ENCODE measurements around the gene DCDC1. TPM values are rescaled to one million over a fixed set of nuclear protein-coding genes. Genes with fewer than 3 reads are reported as not detected.

The DCDC1 gene
- polyA plus RNA-seq, 2 donors: 0.02 TPM; not detected in 1

DNA sequence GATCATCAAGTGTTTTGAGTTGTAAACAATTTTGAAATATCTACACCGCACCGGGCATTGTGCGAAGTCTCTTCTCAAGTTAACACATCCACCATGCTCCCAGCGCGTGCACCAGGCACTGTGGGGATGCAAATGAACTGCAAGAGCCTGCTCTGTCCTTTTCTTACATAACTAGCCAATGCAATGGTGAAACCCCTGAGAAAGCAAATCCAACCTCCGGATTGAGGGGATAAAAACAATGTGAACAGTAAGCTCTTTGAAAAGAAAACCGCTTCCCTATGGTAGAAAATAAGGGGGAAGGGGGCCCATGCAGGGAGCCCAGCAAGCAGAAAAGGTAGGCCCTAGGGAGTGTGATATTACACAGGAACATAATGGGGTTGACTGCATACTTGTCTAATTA lies 508.5 kb downstream of the DCDC1 start:
- no peaks in the 10 kb centered on the region for H3K9me3 ChIP-seq (ENCODE audit: control insufficient read depth in 2 of 2, insufficient read depth in 1 of 2, low read depth in 1 of 2, low read length in 1 of 2)
- H3K36me3 ChIP-seq (ENCODE audit: control insufficient read depth in 2 of 2, insufficient read depth in 2 of 2, low read length in 1 of 2): no peaks in the 10 kb centered on the region
- 85 to 91% methylated on average over 7 of the region's 7 CpGs for WGBS, 2 donors
- H3K27me3 ChIP-seq (ENCODE audit: control insufficient read depth in 1 of 2, insufficient read depth in 2 of 2, low read length in 2 of 2): no peaks in the 10 kb centered on the region
- H3K4me1 ChIP-seq (ENCODE audit: control insufficient read depth in 2 of 2, insufficient read depth in 2 of 2, low read length in 1 of 2): no peaks in the 10 kb centered on the region
- H3K4me3 ChIP-seq (ENCODE audit: low read depth in 1 of 2, low read length in 2 of 2): no peak overlapping the region
- H3K27ac ChIP-seq (ENCODE audit: low read depth in 2 of 2, low read length in 1 of 2): no peak overlapping the region

DNA sequence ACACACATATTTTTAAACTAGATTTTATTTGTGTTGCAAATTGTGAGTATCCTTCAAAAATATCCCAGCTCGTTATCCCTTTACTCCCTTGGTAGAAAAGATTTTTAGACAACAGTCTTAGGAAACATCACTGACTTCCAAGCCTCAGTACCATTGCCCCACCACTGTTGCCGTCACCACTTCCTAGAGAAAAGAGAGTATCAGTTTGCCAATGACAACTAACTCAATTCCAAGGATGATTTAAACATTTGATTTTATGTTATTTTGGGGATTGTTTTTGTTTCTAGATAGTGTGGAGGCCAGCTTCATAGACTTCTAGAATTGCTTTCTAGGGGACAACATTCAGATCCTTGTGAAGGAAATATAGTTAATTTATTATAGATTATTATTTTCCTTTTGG lies 509.4 kb downstream of the DCDC1 start:
- no peaks in the 10 kb centered on the region for H3K27me3 ChIP-seq (ENCODE audit: control insufficient read depth in 1 of 2, insufficient read depth in 2 of 2, low read length in 2 of 2)
- H3K4me1 ChIP-seq (ENCODE audit: control insufficient read depth in 2 of 2, insufficient read depth in 2 of 2, low read length in 1 of 2): no peaks in the 10 kb centered on the region
- H3K9me3 ChIP-seq (ENCODE audit: control insufficient read depth in 2 of 2, insufficient read depth in 1 of 2, low read depth in 1 of 2, low read length in 1 of 2): no peaks in the 10 kb centered on the region
- H3K27ac ChIP-seq (ENCODE audit: low read depth in 2 of 2, low read length in 1 of 2): no peak overlapping the region
- no peaks in the 10 kb centered on the region for H3K36me3 ChIP-seq (ENCODE audit: control insufficient read depth in 2 of 2, insufficient read depth in 2 of 2, low read length in 1 of 2)
- H3K4me3 ChIP-seq (ENCODE audit: low read depth in 1 of 2, low read length in 2 of 2): no peak overlapping the region
- 71 to 75% methylated on average over 2 of the region's 2 CpGs for WGBS, 2 donors

DNA sequence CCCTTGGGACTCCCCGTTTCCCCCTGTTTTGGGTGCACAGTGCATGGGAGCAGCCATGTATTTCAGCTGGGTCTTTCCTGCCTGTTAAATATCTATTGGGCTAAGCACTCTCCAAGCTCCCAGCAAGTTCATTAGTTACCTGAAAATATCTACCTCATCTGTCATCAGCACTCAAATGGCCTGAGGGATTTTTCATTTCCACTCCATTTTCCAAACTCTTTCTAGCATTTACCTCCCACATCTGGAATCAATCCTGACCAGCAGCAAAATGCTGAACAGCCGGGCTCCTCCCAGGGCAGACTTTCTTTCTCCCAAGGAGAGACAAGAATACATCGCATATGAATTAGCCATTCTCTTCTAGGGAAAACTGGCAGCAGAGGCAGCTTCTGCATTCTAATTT lies 509.9 kb downstream of the DCDC1 start:
- WGBS, 2 donors: 64% methylated on average over 3 of the region's 3 CpGs
- no peaks in the 10 kb centered on the region for H3K36me3 ChIP-seq (ENCODE audit: control insufficient read depth in 2 of 2, insufficient read depth in 2 of 2, low read length in 1 of 2)
- H3K4me3 ChIP-seq (ENCODE audit: low read depth in 1 of 2, low read length in 2 of 2): no peak overlapping the region
- no peaks in the 10 kb centered on the region for H3K4me1 ChIP-seq (ENCODE audit: control insufficient read depth in 2 of 2, insufficient read depth in 2 of 2, low read length in 1 of 2)
- H3K27me3 ChIP-seq (ENCODE audit: control insufficient read depth in 1 of 2, insufficient read depth in 2 of 2, low read length in 2 of 2): no peaks in the 10 kb centered on the region
- no peaks in the 10 kb centered on the region for H3K9me3 ChIP-seq (ENCODE audit: control insufficient read depth in 2 of 2, insufficient read depth in 1 of 2, low read depth in 1 of 2, low read length in 1 of 2)
- H3K27ac ChIP-seq (ENCODE audit: low read depth in 2 of 2, low read length in 1 of 2): no peak overlapping the region

GRCh38 chr11:30855383-30856006 lies 514.0 kb downstream of the DCDC1 start:
- WGBS, 2 donors: 47 to 49% methylated on average over 5 of the region's 5 CpGs
- no peaks in the 10 kb centered on the region for H3K4me1 ChIP-seq (ENCODE audit: control insufficient read depth in 2 of 2, insufficient read depth in 2 of 2, low read length in 1 of 2)
- H3K27ac ChIP-seq (ENCODE audit: low read depth in 2 of 2, low read length in 1 of 2): no peak overlapping the region
- H3K27me3 ChIP-seq (ENCODE audit: control insufficient read depth in 1 of 2, insufficient read depth in 2 of 2, low read length in 2 of 2): no peaks in the 10 kb centered on the region
- no peaks in the 10 kb centered on the region for H3K9me3 ChIP-seq (ENCODE audit: control insufficient read depth in 2 of 2, insufficient read depth in 1 of 2, low read depth in 1 of 2, low read length in 1 of 2)
- no peak overlapping the region for H3K4me3 ChIP-seq (ENCODE audit: low read depth in 1 of 2, low read length in 2 of 2)
- H3K36me3 ChIP-seq (ENCODE audit: control insufficient read depth in 2 of 2, insufficient read depth in 2 of 2, low read length in 1 of 2): no peaks in the 10 kb centered on the region

DNA sequence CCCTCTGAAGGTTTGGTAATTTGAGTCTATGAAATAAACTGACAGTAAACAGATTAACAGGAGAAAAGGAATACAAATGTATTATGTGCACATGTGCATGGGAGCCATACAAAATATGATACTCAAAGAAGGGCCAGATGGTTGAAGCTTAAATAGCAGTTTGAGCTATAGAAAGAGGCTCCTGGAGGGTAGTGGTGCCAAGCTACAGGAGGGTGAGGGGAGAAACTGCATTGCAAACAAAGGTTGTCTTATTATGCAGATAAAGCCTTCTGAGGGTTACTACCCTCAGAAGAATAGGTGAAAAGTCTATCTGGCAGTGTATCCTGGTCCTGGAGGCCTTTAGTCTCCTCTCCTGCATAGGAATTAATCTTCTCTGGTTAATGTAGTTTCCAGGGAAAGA lies 516.1 kb downstream of the DCDC1 start:
- Histone ChIP-seq H3K4me1 (ENCODE audit: control insufficient read depth in 2 of 2, insufficient read depth in 2 of 2, low read length in 1 of 2) (no peaks in the 10 kb centered on the region), H3K9me3 (ENCODE audit: control insufficient read depth in 2 of 2, insufficient read depth in 1 of 2, low read depth in 1 of 2, low read length in 1 of 2) (no peaks in the 10 kb centered on the region)

GRCh38 chr11:30852645-30853044 lies 516.9 kb downstream of the DCDC1 start:
- H3K27me3 ChIP-seq (ENCODE audit: control insufficient read depth in 1 of 2, insufficient read depth in 2 of 2, low read length in 2 of 2): no peaks in the 10 kb centered on the region
- no peaks in the 10 kb centered on the region for H3K4me1 ChIP-seq (ENCODE audit: control insufficient read depth in 2 of 2, insufficient read depth in 2 of 2, low read length in 1 of 2)
- H3K4me3 ChIP-seq (ENCODE audit: low read depth in 1 of 2, low read length in 2 of 2): no peak overlapping the region
- 89 to 90% methylated on average over 4 of the region's 4 CpGs for WGBS, 2 donors
- H3K9me3 ChIP-seq (ENCODE audit: control insufficient read depth in 2 of 2, insufficient read depth in 1 of 2, low read depth in 1 of 2, low read length in 1 of 2): no peaks in the 10 kb centered on the region
- H3K36me3 ChIP-seq (ENCODE audit: control insufficient read depth in 2 of 2, insufficient read depth in 2 of 2, low read length in 1 of 2): no peaks in the 10 kb centered on the region
- H3K27ac ChIP-seq (ENCODE audit: low read depth in 2 of 2, low read length in 1 of 2): no peak overlapping the region

More for the DNA sequence above, 516.1 kb downstream of the DCDC1 start:
- no peak overlapping the region for H3K4me3 ChIP-seq (ENCODE audit: low read depth in 1 of 2, low read length in 2 of 2)
- no peak overlapping the region for H3K27ac ChIP-seq (ENCODE audit: low read depth in 2 of 2, low read length in 1 of 2)
- no peaks in the 10 kb centered on the region for H3K27me3 ChIP-seq (ENCODE audit: control insufficient read depth in 1 of 2, insufficient read depth in 2 of 2, low read length in 2 of 2)
- H3K36me3 ChIP-seq (ENCODE audit: control insufficient read depth in 2 of 2, insufficient read depth in 2 of 2, low read length in 1 of 2): no peaks in the 10 kb centered on the region

GRCh38 chr11:30852091-30852490 lies 517.4 kb downstream of the DCDC1 start:
- Histone ChIP-seq H3K36me3 (ENCODE audit: control insufficient read depth in 2 of 2, insufficient read depth in 2 of 2, low read length in 1 of 2) (no peaks in the 10 kb centered on the region), H3K9me3 (ENCODE audit: control insufficient read depth in 2 of 2, insufficient read depth in 1 of 2, low read depth in 1 of 2, low read length in 1 of 2) (no peaks in the 10 kb centered on the region), H3K4me1 (ENCODE audit: control insufficient read depth in 2 of 2, insufficient read depth in 2 of 2, low read length in 1 of 2) (no peaks in the 10 kb centered on the region), H3K27ac (ENCODE audit: low read depth in 2 of 2, low read length in 1 of 2) (no peak overlapping the region), H3K4me3 (ENCODE audit: low read depth in 1 of 2, low read length in 2 of 2) (no peak overlapping the region), H3K27me3 (ENCODE audit: control insufficient read depth in 1 of 2, insufficient read depth in 2 of 2, low read length in 2 of 2) (no peaks in the 10 kb centered on the region)
- 62 to 77% methylated on average over 1 of the region's 1 CpG for WGBS, 2 donors

DNA sequence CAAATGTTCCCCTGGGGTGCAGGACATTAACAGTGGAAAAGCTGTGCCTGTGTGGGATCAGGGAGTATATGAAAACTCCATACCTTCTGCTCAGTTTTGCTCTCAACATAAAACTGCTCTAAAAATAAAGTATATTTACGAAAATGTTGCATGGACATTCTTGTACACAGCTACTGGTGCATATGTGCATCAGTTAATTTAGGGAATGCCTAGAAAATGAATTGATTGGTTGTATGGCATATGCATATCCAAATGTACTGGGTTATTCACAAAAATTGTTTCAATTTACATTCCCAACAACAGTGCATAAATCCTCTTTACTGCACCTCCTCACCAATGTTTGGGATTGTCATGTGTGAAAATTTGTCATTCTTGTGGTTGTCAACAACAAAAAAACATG lies 532.3 kb downstream of the DCDC1 start:
- H3K9me3 ChIP-seq (ENCODE audit: control insufficient read depth in 2 of 2, insufficient read depth in 1 of 2, low read depth in 1 of 2, low read length in 1 of 2): no peaks in the 10 kb centered on the region
- H3K36me3 ChIP-seq (ENCODE audit: control insufficient read depth in 2 of 2, insufficient read depth in 2 of 2, low read length in 1 of 2): no peaks in the 10 kb centered on the region
- H3K4me1 ChIP-seq (ENCODE audit: control insufficient read depth in 2 of 2, insufficient read depth in 2 of 2, low read length in 1 of 2): no peaks in the 10 kb centered on the region
- H3K4me3 ChIP-seq (ENCODE audit: low read depth in 1 of 2, low read length in 2 of 2): no peak overlapping the region
- H3K27ac ChIP-seq (ENCODE audit: low read depth in 2 of 2, low read length in 1 of 2): no peak overlapping the region
- WGBS, 2 donors: 84% methylated on average over 1 of the region's 1 CpG
- H3K27me3 ChIP-seq (ENCODE audit: control insufficient read depth in 1 of 2, insufficient read depth in 2 of 2, low read length in 2 of 2): no peaks in the 10 kb centered on the region

GRCh38 chr11:30832831-30833230 lies 536.7 kb downstream of the DCDC1 start:
- WGBS, 2 donors: 75 to 88% methylated on average over 1 of the region's 1 CpG
- Histone ChIP-seq H3K9me3 (ENCODE audit: control insufficient read depth in 2 of 2, insufficient read depth in 1 of 2, low read depth in 1 of 2, low read length in 1 of 2) (no peaks in the 10 kb centered on the region), H3K27me3 (ENCODE audit: control insufficient read depth in 1 of 2, insufficient read depth in 2 of 2, low read length in 2 of 2) (no peaks in the 10 kb centered on the region), H3K4me3 (ENCODE audit: low read depth in 1 of 2, low read length in 2 of 2) (no peak overlapping the region), H3K4me1 (ENCODE audit: control insufficient read depth in 2 of 2, insufficient read depth in 2 of 2, low read length in 1 of 2) (peaks cover 0 to 2% of the 10 kb centered on the region in 2 donors), H3K27ac (ENCODE audit: low read depth in 2 of 2, low read length in 1 of 2) (no peak overlapping the region), H3K36me3 (ENCODE audit: control insufficient read depth in 2 of 2, insufficient read depth in 2 of 2, low read length in 1 of 2) (no peaks in the 10 kb centered on the region)

GRCh38 chr11:30830681-30831080 lies 538.9 kb downstream of the DCDC1 start:
- Histone ChIP-seq H3K36me3 (ENCODE audit: control insufficient read depth in 2 of 2, insufficient read depth in 2 of 2, low read length in 1 of 2) (no peaks in the 10 kb centered on the region), H3K27ac (ENCODE audit: low read depth in 2 of 2, low read length in 1 of 2) (no peak overlapping the region), H3K27me3 (ENCODE audit: control insufficient read depth in 1 of 2, insufficient read depth in 2 of 2, low read length in 2 of 2) (no peaks in the 10 kb centered on the region), H3K9me3 (ENCODE audit: control insufficient read depth in 2 of 2, insufficient read depth in 1 of 2, low read depth in 1 of 2, low read length in 1 of 2) (no peaks in the 10 kb centered on the region), H3K4me1 (ENCODE audit: control insufficient read depth in 2 of 2, insufficient read depth in 2 of 2, low read length in 1 of 2) (peaks cover 0 to 2% of the 10 kb centered on the region in 2 donors), H3K4me3 (ENCODE audit: low read depth in 1 of 2, low read length in 2 of 2) (no peak overlapping the region)
- WGBS, 2 donors: 10 to 18% methylated on average over 1 of the region's 1 CpG
